Middle frontal gyrus (tissue), 1 donor: ENCODE measurements around the gene CCL15.
A peak's percentile ranks its signal among the peaks of the same experiment; 100 is the strongest.
"Not testable (repeated sequence)": the region's sequence is repeated elsewhere in the genome, so short reads cannot be mapped to it uniquely, and the experiment has no call there.

ENCODE experiments used
- DNase-seq: peaks from one replicate; pipeline ENCODE4 v3.0.0-alpha.2; 2015; ENCODE audit warnings: low spot score; ENCODE audit errors: extremely low spot score

CCL15 gene

DNA sequence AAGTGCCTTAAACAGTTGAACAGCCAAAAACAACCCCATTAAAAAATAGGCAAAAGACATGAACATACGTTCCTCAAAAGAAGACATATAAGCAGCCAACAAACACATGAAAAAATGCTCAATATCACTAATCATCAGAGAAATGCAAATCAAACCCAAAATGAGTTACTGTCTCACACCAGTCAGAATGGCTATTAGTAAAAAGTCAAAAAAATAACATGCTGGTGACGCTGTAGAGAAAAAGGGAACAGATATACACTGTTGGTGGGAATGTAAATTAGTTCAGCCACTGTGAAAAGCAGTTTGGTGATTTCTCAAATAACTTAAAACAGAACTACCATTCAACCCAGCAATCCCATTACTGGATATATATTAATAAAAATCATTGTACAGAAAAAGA lies 6.0 kb downstream of the CCL15 start:
- not testable (repeated sequence) for DNase-seq

DNA sequence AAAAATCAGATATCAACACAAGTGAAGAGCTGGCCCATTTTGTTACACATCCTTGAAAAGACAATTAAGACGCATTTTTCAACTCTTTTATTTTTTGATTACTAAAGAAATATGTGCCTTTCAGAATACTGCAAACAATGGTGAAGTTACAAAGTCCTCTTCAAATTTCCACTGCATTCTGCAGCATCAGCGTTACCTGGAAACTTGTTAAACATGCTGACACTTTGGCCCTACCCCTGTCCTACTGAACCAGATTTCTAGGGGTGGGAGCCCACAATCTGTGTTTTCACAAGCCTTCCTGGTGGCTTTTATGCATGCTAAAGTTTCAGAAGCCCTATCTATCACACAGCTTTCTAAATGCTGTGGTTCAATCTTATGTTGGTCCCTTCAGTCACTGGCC lies 10.3 kb downstream of the CCL15 start:
- DNase-seq = no peak

DNA sequence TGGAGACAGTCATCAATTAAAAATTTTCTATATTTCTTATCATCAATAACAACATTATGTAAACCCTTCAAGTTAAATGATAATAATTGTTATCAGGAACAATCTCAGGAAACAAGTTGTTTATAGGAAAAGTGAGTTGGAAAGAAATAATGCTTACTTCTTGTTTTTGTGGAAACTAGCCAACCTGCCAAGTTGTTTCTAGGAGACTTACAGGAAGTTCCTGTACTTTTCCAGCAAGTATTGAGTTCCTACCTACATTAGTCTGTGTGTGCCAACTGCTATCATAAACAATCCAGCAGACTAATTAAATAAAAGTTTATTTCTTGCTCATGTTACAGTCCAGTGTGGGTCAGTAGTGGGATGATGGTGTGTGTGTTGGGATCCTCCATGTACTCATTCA lies 13.2 kb downstream of the CCL15 start:
- DNase-seq = no peak

DNA sequence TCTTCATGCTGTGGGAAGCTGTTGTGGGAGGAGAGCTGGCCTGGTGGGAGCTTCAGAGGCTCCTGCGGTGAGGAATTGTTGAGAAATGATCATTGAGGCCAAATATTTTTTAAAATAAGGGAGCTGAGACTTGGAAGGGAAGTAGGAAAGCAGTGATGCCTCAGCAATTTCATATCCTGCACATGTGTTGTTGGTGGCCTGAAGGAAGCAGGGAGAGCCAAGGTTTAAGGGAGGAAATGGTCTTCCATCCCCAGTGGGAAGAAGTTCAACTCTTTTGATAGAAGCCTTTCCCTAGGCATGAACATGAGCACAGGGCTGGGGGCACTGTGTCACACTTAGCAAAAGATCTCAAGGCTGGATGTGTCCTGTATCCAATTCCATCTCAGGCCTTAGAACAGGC lies 14.7 kb downstream of the CCL15 start, which contains the start of gene CCL14:
TSS of gene CCL14 (minus strand) at position 87 of the 400 bp plus-strand sequence. CDS start at position 7, 80 bp downstream.
- DNase-seq = no peak

DNA sequence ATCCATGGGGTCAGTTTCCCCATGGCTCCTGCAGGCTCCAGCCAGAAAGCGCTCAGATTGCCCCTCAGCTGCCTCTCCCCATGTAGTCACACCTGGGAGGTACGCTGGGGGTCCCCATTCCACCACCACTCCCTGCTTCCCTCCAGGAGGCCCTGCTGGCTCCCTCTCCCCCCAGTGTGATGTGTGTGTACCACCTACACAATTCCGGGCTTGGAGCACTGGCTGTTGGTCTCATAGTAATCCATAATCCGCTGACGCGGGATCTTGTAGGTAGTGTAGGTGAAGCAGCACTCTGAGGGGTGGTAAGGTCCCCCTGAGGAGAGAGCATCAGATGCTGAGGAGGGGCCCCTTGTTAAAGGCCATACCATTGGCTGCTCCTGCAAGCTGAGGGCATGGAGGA lies 17.2 kb downstream of the CCL15 start:
- DNase-seq = no peak

DNA sequence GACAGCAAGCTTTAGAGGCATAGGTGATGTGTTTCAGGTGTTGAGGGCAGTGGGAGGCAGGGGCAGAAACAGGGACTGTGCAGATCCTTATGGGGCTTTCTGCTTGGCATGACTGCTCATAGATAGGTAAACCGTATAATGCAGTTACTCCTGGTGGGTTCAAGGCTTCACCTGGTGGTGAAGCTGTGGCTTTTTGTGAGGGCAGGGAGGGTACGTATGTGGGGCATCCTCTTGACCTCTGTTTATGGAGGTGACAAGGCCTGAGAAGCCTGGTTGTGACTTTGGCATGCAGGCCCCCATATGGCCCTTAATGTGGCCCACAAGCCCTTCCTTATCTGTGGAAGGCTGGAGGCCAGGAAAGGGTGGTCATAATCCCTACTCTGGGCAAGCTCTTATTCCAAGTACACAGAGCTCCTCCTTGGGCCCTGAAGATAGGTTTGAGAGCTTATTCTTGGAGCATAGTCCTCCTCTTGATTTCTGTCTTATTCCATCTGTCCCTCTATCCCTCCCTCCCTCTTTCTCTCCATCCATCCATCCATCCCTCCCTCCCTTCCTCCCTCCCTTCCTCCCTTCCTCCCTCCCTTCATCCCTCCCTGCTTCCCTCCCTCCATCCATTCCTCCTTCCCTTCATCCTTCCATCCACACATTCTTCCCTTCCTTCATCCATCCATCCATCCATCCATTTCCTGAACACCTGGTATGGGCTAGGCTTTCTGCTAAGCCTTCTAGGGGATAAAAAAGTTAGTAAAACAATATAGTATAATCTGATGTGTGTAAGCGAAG lies 18.8 kb downstream of the CCL15 start:
- DNase-seq = no peak

DNA sequence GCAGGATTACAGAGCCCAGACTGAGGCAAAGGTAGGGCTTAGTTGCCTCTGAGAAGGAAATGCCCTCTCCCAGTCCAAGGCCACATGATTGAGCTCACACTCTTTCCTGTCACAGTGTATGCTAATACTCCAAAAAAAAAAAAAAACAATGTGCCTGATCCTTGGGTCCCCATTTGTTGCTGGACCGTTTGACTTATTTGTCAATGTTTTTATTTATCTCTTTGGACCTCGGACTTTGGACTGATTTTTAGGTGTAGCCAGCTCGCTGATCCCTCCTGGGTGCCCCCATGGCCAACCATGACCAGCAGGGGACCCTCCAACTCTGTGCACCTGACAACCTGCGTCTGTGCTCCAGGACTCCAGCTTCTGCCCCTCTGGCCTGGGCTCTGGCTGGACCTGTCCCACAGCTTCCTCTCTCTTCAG lies 19.4 kb downstream of the CCL15 start:
- no peak for DNase-seq

DNA sequence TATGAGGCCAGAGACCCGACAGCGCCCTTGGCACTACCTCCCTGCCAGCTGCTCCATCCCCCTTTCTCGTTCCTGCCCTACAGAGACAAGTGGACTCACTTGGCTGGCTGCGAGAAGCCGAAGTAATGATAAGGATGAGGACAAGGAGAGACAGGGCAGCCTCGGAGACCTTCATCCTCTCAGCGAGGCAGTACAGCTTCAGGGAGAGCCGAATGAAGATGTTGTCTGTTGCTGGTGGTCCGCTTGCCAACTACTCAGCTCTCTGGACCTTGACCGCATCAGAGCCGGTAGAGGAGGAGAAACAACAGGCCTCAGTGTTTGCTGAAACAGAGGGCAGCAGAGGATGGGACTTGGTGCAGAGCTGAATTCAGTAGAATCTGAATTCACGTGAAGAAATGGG lies 20.1 kb downstream of the CCL15 start, which contains the start of gene CCL16:
TSS of gene CCL16 (minus strand) at position 252 of the 400 bp plus-strand sequence. CDS start at position 175, 77 bp downstream.
- DNase-seq = no peak

DNA sequence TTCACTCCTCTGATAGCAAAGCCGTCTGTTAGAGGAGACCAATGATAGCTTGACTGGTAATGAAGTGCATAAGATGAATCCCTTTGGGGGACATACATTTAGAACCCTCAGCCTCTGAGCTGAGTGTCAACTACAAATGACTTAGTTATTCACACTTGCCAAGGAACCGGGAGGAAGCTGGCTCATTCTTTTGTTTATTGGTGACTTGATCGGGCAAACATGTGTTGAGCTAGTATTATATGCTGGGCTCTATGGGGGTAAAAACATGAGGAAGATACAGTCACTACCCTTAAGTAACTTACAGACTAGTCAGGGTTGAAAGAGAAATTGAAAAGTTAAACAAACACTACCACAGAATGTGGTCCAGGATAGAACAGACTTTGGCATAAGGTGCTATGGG lies 23.0 kb downstream of the CCL15 start:
- no peak for DNase-seq

DNA sequence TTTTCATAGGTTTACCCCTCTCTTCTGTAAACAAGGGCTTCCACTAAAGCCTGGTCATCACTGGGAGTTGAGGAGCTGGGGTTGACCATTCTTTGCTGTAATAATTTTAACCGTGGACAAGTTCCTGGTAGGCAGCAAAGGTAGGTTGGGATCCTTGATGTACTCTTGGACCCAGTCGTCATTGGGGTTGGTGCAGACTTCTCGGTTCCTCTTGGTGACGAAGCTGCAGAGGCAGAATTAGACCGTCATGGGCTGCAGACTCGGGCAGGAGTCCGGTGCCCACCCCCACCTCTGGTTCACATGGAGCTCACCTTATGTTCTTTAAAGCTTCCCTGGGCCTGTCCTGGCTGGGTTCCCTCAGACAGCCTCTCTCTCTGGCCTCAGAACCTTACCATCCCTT lies 23.8 kb downstream of the CCL15 start:
- DNase-seq = no peak

DNA sequence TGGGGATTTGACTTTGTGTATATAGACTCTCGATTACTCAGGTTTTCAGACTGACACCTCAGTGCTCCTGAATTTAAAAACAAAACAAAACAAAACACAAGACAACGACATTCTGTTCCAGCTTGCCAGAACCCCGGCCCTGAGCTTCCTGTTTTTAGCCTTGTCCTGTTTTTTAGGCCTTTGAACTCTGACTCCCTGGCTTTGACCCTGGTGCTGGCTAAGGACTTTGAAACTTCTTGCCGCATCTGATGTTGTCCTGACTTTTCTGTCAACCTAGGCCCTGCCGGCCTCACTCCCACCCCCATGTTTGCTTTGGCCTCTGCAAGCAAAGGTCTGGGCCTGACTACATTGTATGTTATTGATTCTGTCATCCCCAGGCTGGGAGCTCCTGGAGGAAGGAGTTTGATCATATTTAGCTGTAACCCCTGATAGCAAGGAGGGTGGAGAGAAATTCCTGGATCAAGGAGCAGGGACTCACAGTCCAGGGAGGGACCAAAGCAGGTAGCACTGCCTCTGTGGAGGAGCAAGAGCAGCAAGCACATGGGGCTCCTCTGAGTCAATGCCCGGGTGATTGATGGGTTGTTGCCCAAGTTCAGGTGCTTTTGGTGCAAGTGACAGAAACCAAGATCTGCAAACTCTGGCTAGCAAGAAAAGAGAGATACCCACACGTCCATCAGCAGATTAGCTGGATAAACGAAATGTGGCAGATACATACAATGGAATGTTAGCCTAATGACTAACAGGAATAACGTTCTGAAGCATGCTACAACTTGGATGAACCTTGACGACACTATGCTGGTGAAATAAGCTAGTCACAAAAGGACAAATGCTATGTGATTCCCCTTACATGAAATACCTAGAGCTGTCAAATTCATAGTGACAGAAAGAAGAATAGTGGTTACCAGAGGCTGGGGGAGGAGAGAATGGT lies 27.8 kb downstream of the CCL15 start:
- no peak for DNase-seq

DNA sequence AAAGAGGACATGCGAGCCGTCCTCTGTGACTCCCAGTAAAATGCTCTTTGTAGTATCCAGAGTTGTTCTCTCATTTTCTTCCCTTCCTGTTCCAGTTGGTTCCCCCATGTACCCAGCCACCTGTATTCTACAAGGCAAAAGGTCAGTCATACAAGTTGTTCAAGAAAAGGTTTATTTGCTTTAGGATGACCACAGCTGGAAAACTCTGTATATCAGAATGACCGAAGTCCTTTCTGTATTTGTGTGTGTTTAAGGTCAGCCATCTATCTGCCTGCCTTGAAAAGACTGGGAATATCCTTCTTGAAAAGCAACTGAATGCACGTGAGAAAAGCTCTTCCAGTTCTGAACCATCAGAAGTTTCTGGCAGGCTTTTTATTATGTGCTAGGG lies 28.4 kb downstream of the CCL15 start:
- DNase-seq = no peak

DNA sequence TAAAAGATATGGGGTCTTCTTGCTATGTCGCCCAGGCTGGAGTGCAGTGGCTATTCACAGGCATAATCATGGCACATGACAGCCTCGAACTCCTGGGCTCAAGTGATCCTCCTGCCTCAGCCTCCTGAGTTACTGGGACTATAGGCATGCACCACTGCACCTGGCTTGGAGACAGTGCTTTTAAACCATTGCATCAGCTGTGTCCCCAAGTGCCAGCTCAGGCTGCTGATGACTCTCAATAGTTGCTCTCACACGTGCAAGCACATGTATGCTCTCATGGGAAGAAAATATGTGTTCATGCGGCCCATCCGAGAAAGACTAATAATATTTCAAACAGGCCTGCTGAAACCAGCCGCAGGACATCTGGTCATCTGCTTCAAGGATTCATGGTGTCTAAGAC lies 28.8 kb downstream of the CCL15 start:
- no peak for DNase-seq

DNA sequence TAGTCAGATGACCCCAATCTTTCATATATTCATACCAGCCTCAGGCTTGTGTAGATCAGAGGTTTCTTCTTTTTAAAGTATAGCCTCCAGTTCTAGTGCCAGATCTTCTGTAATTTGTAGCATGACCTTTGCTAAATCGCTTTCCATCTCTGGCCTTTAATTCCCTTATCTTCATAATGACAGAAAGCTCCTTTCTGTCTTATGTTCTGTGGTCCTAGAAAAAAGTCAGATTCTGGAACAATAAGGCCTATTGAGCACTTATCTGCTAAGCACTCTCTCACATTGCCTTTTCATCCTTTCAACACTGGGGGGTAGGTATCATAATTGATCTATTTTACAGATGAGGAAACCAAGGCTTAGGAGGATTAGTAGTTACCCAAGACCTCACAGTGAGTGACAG lies 29.3 kb downstream of the CCL15 start:
- DNase-seq = no peak

DNA sequence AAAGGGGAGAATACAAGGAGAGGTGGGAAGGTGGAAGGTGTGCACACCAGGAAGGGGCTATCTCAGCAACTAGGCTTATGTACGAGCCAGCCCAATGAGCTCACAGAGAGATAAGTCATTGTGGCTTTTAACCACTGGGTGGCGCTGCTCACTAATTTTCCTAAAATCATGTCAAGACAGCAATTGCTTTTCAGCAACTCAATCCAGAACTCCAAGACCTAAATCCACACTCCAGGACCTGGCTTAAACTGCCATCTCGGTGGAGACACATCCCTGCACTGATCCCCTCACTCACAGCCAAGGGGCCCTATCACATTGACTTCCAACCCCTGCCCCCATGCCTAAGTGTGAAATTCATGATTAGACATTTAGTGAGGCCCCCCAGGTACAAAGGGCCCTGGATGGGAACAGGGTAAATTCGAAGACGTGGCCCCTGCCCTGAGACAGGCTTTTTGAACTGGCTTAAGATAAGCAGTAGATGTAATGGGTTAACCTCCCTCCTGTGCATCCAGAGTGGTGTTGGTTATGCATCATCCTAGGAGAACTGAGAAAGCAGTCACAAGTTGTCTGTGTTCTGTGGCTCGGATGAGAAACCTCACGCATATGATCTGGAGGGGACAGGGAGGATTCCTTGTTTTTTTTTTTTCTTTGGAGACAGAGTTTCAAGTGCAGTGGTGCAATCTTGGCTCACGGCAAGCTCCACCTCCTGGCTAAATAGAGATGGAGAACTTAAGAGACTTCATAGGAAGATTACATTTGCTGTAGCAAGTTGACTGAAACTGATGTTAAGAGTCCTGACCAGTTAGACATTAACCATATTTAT lies 31.6 kb downstream of the CCL15 start:
- peak; percentile 73 for DNase-seq

DNA sequence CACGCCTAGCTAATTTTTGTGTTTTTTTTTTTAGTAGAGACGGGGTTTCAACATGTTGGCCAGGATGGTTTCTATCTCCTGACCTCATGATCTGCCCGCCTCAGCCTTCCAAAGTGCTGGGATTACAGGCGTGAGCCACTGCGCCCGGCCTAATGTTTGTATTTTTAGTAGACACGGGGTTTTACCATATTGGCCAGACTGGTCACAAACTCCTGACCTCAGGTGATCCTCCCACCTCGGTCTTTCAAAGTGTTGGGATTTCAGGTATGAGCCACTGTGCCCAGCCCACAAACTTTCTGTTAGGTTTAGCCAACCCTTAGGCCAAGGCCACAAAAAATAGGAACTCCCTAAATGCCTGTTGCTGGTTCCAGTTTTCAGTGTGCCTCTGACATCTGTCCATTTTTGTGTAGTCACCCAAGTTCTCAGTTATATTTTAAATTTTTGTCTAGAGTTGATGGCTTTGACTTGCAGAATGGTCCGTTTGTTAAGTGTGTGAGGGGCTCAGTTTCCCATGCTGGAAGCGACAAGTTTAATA lies 32.8 kb downstream of the CCL15 start:
- no peak for DNase-seq

DNA sequence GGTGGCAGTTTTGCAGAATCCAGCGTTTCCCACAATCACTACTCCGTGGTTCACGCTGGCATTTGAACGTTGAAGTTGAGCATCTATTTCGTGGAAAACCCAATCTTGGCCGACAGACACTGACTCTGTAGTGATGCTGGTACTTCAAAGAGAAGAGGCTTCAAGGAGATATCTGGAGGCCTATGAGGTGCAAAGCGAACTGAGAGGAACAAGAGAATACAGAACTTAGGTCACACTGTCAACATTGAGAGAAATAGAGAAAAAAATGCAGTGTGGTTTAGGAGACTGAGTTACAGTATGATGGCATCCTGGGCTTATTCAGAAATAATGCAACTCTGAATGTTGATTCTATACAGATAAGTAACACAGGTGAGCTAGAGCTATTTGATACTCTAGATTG lies 36.1 kb downstream of the CCL15 start:
- DNase-seq = no peak

DNA sequence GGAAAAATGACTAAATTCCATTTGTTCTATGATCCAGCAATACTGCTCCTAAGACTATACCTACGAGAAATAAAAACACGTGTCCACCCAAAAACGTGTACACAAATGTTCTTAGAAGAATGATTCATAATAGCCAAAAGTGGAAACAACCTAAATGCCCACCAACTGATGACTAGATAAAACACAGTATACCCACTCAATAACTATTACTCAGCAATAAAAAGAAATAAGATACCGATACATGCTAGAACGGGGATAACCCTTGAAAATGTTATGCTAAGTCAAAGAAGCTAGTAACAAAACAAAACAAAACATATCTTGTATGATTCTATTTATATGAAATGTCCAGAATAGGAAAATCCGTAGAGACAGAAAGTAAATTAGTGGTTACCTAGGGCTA lies 37.7 kb downstream of the CCL15 start:
- no peak for DNase-seq

DNA sequence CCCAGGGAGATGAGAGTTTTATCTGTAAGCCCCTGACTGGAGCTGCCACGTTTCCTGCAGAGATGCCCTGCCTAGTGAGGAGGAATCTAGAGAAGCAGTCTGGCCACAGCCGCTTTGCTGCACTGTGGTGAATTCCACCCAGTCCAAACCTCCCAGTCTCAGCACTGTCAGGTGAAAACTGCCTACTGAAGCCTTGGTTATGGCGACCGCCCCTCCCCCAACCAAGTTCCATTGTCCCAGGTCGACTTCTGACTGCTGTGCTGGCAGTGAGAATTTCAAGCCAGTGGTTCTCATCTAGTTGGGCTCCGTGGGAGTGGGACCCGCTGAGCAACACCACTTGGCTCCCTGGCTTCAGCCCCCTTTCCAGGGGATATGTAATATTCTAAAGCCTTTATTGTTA lies 47.6 kb downstream of the CCL15 start:
- DNase-seq = no peak

DNA sequence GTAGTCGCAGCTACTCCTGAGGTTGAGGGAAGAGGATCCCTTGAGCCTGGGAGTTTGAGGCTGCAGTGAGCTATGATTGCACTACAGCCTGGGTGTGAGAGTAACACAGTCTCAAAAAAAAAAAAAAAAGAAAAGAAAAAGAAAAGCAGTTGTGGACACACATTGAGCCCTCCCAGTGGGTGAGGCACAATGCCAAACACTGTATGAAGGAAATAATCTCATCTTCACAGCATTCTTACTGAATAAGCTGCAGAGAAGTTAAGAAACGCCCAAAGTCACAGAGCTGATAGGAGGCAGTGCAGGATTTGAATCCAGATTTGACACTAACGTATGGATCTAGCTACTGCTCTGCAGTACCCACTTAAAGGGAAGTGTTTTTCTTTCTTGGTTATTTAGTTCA lies 52.0 kb downstream of the CCL15 start:
- DNase-seq = no peak

DNA sequence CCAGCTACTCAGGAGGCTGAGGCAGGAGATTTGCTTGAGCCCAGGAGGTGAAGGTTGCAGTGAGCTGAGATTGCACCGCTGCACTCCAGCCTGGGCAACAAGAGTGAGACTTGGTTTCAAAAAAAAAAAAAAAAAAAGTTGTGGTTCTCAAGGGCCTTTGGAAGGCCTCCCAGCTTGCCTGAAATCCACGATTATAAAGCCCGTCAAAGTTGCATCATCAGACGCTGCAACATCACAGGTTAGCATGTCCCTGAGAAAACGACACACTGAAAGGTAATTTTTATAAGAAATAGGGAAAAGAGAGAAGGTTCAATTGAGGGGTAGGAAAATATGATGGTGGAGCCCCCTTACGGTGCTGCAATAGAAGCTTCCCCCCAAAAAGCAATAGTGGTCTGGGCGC lies 53.3 kb downstream of the CCL15 start:
- no peak for DNase-seq
